ENCODE results near the gene ZNF280D.

Gene ZNF280D

GRCh38 chr15:56672721-56673120, 60.6 kb downstream of the ZNF280D start:
- Histone ChIP-seq H3K27me3 (ENCODE audit: control insufficient read depth, insufficient read depth, low read length) (no peaks in the 10 kb centered on the region), H3K9ac (ENCODE audit: low read length) (no peak overlapping the region), H3K4me3 (ENCODE audit: low read depth, low read length) (no peak overlapping the region), H3K27ac (ENCODE audit: low read depth, low read length) (no peak overlapping the region), H3K4me1 (ENCODE audit: control insufficient read depth, insufficient read depth, low read length) (no peaks in the 10 kb centered on the region), H3K36me3 (ENCODE audit: control insufficient read depth, insufficient read depth, low read length) (no peaks in the 10 kb centered on the region; the same call in 1 of the 2 replicates), H3K9me3 (ENCODE audit: control insufficient read depth, insufficient read depth, low read depth, low read length) (no peaks in the 10 kb centered on the region)

DNA sequence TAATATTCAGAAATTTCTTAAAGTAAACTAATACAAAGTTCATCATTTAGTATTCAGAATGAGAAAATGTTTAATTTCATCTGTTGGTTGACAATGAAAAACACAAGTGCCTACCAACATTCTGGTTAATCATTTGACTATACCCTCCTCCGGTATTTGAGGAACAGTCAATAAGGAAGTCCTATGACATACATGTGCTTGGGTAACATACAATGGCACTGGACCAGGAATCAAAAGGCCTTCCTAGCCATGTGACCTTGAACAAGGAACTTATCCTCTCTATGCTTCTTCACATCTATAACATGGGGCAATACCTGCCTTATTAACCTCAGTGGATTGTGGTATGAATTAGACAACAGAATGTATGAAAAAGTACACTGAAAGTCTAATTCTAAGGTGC, 65.8 kb downstream of the ZNF280D start:
- H3K27me3 ChIP-seq (ENCODE audit: control insufficient read depth, insufficient read depth, low read length): no peaks in the 10 kb centered on the region
- H3K9ac ChIP-seq (ENCODE audit: low read length): no peak overlapping the region
- H3K4me3 ChIP-seq (ENCODE audit: low read depth, low read length): no peak overlapping the region
- no peaks in the 10 kb centered on the region for H3K4me1 ChIP-seq (ENCODE audit: control insufficient read depth, insufficient read depth, low read length)
- no peak overlapping the region for H3K27ac ChIP-seq (ENCODE audit: low read depth, low read length)
- H3K36me3 ChIP-seq (ENCODE audit: control insufficient read depth, insufficient read depth, low read length): peaks cover 3% of the 10 kb centered on the region; the same call in 1 of the 2 replicates
- H3K9me3 ChIP-seq (ENCODE audit: control insufficient read depth, insufficient read depth, low read depth, low read length): no peaks in the 10 kb centered on the region

- Histone ChIP-seq H3K27ac (ENCODE audit: low read depth, low read length) (no peak overlapping the region), H3K9me3 (ENCODE audit: control insufficient read depth, insufficient read depth, low read depth, low read length) (no peaks in the 10 kb centered on the region), H3K9ac (ENCODE audit: low read length) (no peak overlapping the region), H3K27me3 (ENCODE audit: control insufficient read depth, insufficient read depth, low read length) (no peaks in the 10 kb centered on the region), H3K4me1 (ENCODE audit: control insufficient read depth, insufficient read depth, low read length) (no peaks in the 10 kb centered on the region), H3K4me3 (ENCODE audit: low read depth, low read length) (no peak overlapping the region), H3K36me3 (ENCODE audit: control insufficient read depth, insufficient read depth, low read length) (no peaks in the 10 kb centered on the region)
Observed at GRCh38 chr15:56660943-56661342, 72.4 kb downstream of the ZNF280D start.

GRCh38 chr15:56659197-56659596, 74.1 kb downstream of the ZNF280D start:
- Histone ChIP-seq H3K36me3 (ENCODE audit: control insufficient read depth, insufficient read depth, low read length) (no peaks in the 10 kb centered on the region), H3K27ac (ENCODE audit: low read depth, low read length) (no peak overlapping the region), H3K4me3 (ENCODE audit: low read depth, low read length) (no peak overlapping the region), H3K9me3 (ENCODE audit: control insufficient read depth, insufficient read depth, low read depth, low read length) (no peaks in the 10 kb centered on the region), H3K4me1 (ENCODE audit: control insufficient read depth, insufficient read depth, low read length) (no peaks in the 10 kb centered on the region), H3K9ac (ENCODE audit: low read length) (no peak overlapping the region), H3K27me3 (ENCODE audit: control insufficient read depth, insufficient read depth, low read length) (no peaks in the 10 kb centered on the region)

GRCh38 chr15:56654624-56655023, 78.7 kb downstream of the ZNF280D start:
- Histone ChIP-seq H3K27me3 (ENCODE audit: control insufficient read depth, insufficient read depth, low read length) (no peaks in the 10 kb centered on the region), H3K36me3 (ENCODE audit: control insufficient read depth, insufficient read depth, low read length) (peaks cover 4% of the 10 kb centered on the region; the same call in 1 of the 2 replicates), H3K27ac (ENCODE audit: low read depth, low read length) (no peak overlapping the region), H3K9me3 (ENCODE audit: control insufficient read depth, insufficient read depth, low read depth, low read length) (no peaks in the 10 kb centered on the region), H3K9ac (ENCODE audit: low read length) (no peak overlapping the region), H3K4me3 (ENCODE audit: low read depth, low read length) (no peak overlapping the region), H3K4me1 (ENCODE audit: control insufficient read depth, insufficient read depth, low read length) (no peaks in the 10 kb centered on the region)

DNA sequence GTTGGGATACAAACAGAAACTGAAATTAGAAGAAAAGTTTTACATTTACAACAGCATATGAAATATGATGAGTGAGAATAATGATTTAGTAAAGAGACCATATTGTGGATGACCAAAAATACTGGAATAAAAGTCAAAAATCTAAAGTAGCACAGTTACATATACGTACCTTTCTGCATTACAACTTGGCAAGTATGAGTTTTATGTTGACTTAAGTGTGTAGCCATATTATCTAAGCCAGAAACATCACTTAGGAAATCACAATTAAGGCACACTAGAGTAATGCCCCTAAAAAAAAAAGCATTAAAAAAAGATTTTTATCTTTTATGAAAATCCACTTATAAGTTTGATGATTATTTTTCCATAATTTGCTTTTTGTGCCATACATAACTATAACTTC, 79.1 kb downstream of the ZNF280D start:
- Histone ChIP-seq H3K27ac (ENCODE audit: low read depth, low read length) (no peak overlapping the region), H3K27me3 (ENCODE audit: control insufficient read depth, insufficient read depth, low read length) (no peaks in the 10 kb centered on the region), H3K4me1 (ENCODE audit: control insufficient read depth, insufficient read depth, low read length) (no peaks in the 10 kb centered on the region)

GRCh38 chr15:56653787-56654186, 79.5 kb downstream of the ZNF280D start:
- no peaks in the 10 kb centered on the region for H3K27me3 ChIP-seq (ENCODE audit: control insufficient read depth, insufficient read depth, low read length)

More for the DNA sequence above, 79.1 kb downstream of the ZNF280D start:
- Histone ChIP-seq H3K4me3 (ENCODE audit: low read depth, low read length) (no peak overlapping the region), H3K9ac (ENCODE audit: low read length) (no peak overlapping the region), H3K36me3 (ENCODE audit: control insufficient read depth, insufficient read depth, low read length) (peaks cover 4% of the 10 kb centered on the region; the same call in 1 of the 2 replicates), H3K9me3 (ENCODE audit: control insufficient read depth, insufficient read depth, low read depth, low read length) (no peaks in the 10 kb centered on the region)

DNA sequence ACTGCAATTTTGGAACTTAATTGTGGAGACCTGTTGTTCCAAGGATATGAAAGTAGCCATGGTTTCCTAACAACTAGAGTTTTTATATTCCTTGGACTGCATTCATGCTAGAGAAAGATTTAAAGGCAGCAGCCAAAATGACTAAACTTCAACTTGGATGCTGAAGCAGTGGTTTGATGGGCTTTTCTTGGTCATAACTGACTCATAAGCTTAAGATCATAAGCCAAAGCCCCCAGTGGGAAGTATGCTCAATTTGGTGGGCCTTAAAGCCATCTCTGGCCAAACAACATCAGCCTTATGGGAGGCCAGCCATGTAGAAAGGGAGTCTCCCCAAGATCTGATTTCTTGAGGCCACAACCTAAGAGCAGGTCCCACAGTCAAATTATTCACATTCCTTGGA, 80.2 kb downstream of the ZNF280D start:
- no peaks in the 10 kb centered on the region for H3K9me3 ChIP-seq (ENCODE audit: control insufficient read depth, insufficient read depth, low read depth, low read length)
- no peak overlapping the region for H3K4me3 ChIP-seq (ENCODE audit: low read depth, low read length)
- H3K27ac ChIP-seq (ENCODE audit: low read depth, low read length): no peak overlapping the region
- H3K4me1 ChIP-seq (ENCODE audit: control insufficient read depth, insufficient read depth, low read length): no peaks in the 10 kb centered on the region
- H3K36me3 ChIP-seq (ENCODE audit: control insufficient read depth, insufficient read depth, low read length): peaks cover 4% of the 10 kb centered on the region; the same call in 1 of the 2 replicates
- no peak overlapping the region for H3K9ac ChIP-seq (ENCODE audit: low read length)
- no peaks in the 10 kb centered on the region for H3K27me3 ChIP-seq (ENCODE audit: control insufficient read depth, insufficient read depth, low read length)

More at GRCh38 chr15:56653787-56654186, 79.5 kb downstream of the ZNF280D start:
- H3K4me3 ChIP-seq (ENCODE audit: low read depth, low read length): no peak overlapping the region
- no peak overlapping the region for H3K9ac ChIP-seq (ENCODE audit: low read length)
- no peaks in the 10 kb centered on the region for H3K4me1 ChIP-seq (ENCODE audit: control insufficient read depth, insufficient read depth, low read length)
- H3K36me3 ChIP-seq (ENCODE audit: control insufficient read depth, insufficient read depth, low read length): peaks cover 4% of the 10 kb centered on the region; the same call in 1 of the 2 replicates
- H3K9me3 ChIP-seq (ENCODE audit: control insufficient read depth, insufficient read depth, low read depth, low read length): no peaks in the 10 kb centered on the region
- H3K27ac ChIP-seq (ENCODE audit: low read depth, low read length): no peak overlapping the region

GRCh38 chr15:56648311-56648710, 85.0 kb downstream of the ZNF280D start:
- Histone ChIP-seq H3K9me3 (ENCODE audit: control insufficient read depth, insufficient read depth, low read depth, low read length) (no peaks in the 10 kb centered on the region), H3K4me3 (ENCODE audit: low read depth, low read length) (no peak overlapping the region), H3K36me3 (ENCODE audit: control insufficient read depth, insufficient read depth, low read length) (peaks cover 4% of the 10 kb centered on the region; the same call in 1 of the 2 replicates), H3K9ac (ENCODE audit: low read length) (no peak overlapping the region), H3K27ac (ENCODE audit: low read depth, low read length) (no peak overlapping the region), H3K4me1 (ENCODE audit: control insufficient read depth, insufficient read depth, low read length) (no peaks in the 10 kb centered on the region), H3K27me3 (ENCODE audit: control insufficient read depth, insufficient read depth, low read length) (no peaks in the 10 kb centered on the region)

- no peaks in the 10 kb centered on the region for H3K36me3 ChIP-seq (ENCODE audit: control insufficient read depth, insufficient read depth, low read length)
- no peaks in the 10 kb centered on the region for H3K27me3 ChIP-seq (ENCODE audit: control insufficient read depth, insufficient read depth, low read length)
- no peaks in the 10 kb centered on the region for H3K9me3 ChIP-seq (ENCODE audit: control insufficient read depth, insufficient read depth, low read depth, low read length)
- no peaks in the 10 kb centered on the region for H3K4me1 ChIP-seq (ENCODE audit: control insufficient read depth, insufficient read depth, low read length)
- H3K9ac ChIP-seq (ENCODE audit: low read length): no peak overlapping the region
- H3K4me3 ChIP-seq (ENCODE audit: low read depth, low read length): no peak overlapping the region
- no peak overlapping the region for H3K27ac ChIP-seq (ENCODE audit: low read depth, low read length)
Observed at GRCh38 chr15:56640549-56640948, 92.8 kb downstream of the ZNF280D start.

DNA sequence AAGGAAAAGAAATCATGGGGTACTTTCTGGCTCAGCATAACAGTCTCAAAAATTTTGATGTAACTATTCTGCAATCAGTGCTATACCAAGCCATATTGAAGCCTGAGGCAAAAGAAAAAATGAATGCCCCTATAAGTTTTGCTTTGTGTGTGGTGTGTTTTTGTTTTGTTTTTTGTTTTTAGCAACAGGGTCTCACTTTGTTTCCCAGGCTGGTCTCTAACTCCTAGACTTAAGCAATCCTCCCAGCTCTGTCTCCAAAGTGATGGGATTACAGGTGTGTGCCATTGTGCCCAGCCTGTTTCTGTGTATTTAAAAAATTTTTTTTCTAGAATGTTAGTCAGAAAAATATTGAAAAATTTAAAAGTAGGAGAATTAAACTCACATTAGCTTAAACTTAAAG, 93.2 kb downstream of the ZNF280D start:
- Histone ChIP-seq H3K9me3 (ENCODE audit: control insufficient read depth, insufficient read depth, low read depth, low read length) (no peaks in the 10 kb centered on the region), H3K36me3 (ENCODE audit: control insufficient read depth, insufficient read depth, low read length) (no peaks in the 10 kb centered on the region), H3K27me3 (ENCODE audit: control insufficient read depth, insufficient read depth, low read length) (no peaks in the 10 kb centered on the region), H3K9ac (ENCODE audit: low read length) (no peak overlapping the region), H3K4me3 (ENCODE audit: low read depth, low read length) (no peak overlapping the region), H3K27ac (ENCODE audit: low read depth, low read length) (no peak overlapping the region), H3K4me1 (ENCODE audit: control insufficient read depth, insufficient read depth, low read length) (no peaks in the 10 kb centered on the region)

- no peak overlapping the region for H3K4me3 ChIP-seq (ENCODE audit: low read depth, low read length)
- H3K9me3 ChIP-seq (ENCODE audit: control insufficient read depth, insufficient read depth, low read depth, low read length): no peaks in the 10 kb centered on the region
- no peak overlapping the region for H3K27ac ChIP-seq (ENCODE audit: low read depth, low read length)
- H3K4me1 ChIP-seq (ENCODE audit: control insufficient read depth, insufficient read depth, low read length): no peaks in the 10 kb centered on the region
- H3K27me3 ChIP-seq (ENCODE audit: control insufficient read depth, insufficient read depth, low read length): no peaks in the 10 kb centered on the region
- H3K36me3 ChIP-seq (ENCODE audit: control insufficient read depth, insufficient read depth, low read length): no peaks in the 10 kb centered on the region
- no peak overlapping the region for H3K9ac ChIP-seq (ENCODE audit: low read length)
Observed at GRCh38 chr15:56639631-56640030, 93.7 kb downstream of the ZNF280D start.
